ENCODE measurements around the gene ADAMTS9. TPM values are rescaled to one million over a fixed set of nuclear protein-coding genes. Genes with fewer than 3 reads are reported as not detected.

The ADAMTS9 gene
- total and polyA plus RNA-seq, 4 donors: 1.2 to 13.8 (median 7.4) TPM

DNA sequence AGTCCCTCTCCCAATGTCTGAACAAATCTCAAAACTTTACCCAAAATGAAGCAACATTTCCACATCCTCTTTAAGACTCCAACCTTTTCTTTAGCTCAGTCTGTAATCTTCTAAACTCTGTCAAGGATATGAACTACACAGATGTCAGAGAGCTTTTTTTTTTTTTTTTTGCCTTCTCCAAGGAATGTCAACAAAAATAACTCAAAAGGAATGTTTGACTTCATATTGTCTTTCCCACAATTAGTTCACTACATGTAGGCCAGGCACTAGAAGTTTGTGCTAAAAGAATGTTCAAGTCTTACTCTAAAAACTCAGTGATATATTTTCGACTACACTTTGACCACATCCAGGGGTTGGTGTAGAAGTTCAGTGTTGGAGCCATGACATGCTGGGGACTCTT, 37.1 kb downstream of the ADAMTS9 start:
- Histone ChIP-seq H3K4me1 (ENCODE audit: control insufficient read depth in 4 of 4, insufficient read depth in 4 of 4, low read length in 3 of 4) (no peaks in the 10 kb centered on the region), H3K9me3 (ENCODE audit: control insufficient read depth in 4 of 4, low read length in 3 of 4) (no peaks in the 10 kb centered on the region), H3K4me3 (ENCODE audit: low read depth in 1 of 3, low read length in 3 of 3) (no peak overlapping the region), H3K27ac (ENCODE audit: low read depth in 1 of 2, low read length in 2 of 2) (no peak overlapping the region), H3K36me3 (ENCODE audit: control insufficient read depth in 4 of 4, insufficient read depth in 3 of 4, low read depth in 1 of 4, low read length in 3 of 4) (no peaks in the 10 kb centered on the region), H3K27me3 (ENCODE audit: control insufficient read depth in 4 of 4, insufficient read depth in 4 of 4, low read length in 3 of 4) (no peaks in the 10 kb centered on the region), H3K9ac (ENCODE audit: low read depth in 1 of 2, low read length in 2 of 2) (no peak overlapping the region)
- WGBS: 80% methylated on average over 1 of the region's 1 CpG
- DNase-seq (ENCODE audit: low spot score): no peak
- TF ChIP-seq FOXA2 (IDR thresholded peaks at IDR 0.05) (no peak), TAF1 (conservative IDR thresholded peaks at IDR 0.05) (no peak), EGR1 (IDR thresholded peaks at IDR 0.05; ENCODE audit: low read depth in 2 of 2) (no peak), GABPA (IDR thresholded peaks at IDR 0.05 in 1 of 2, conservative IDR thresholded peaks at IDR 0.05 in 1 of 2) (no peak), NR2F2 (IDR thresholded peaks at IDR 0.05) (no peak), HNF4G (IDR thresholded peaks at IDR 0.05) (no peak), RAD21 (IDR thresholded peaks at IDR 0.05) (no peak), FOXA1 (IDR thresholded peaks at IDR 0.05) (no peak), JUND (IDR thresholded peaks at IDR 0.05) (no peak), YY1 (IDR thresholded peaks at IDR 0.05) (no peak)
- TF ChIP-seq, protein P1, sequence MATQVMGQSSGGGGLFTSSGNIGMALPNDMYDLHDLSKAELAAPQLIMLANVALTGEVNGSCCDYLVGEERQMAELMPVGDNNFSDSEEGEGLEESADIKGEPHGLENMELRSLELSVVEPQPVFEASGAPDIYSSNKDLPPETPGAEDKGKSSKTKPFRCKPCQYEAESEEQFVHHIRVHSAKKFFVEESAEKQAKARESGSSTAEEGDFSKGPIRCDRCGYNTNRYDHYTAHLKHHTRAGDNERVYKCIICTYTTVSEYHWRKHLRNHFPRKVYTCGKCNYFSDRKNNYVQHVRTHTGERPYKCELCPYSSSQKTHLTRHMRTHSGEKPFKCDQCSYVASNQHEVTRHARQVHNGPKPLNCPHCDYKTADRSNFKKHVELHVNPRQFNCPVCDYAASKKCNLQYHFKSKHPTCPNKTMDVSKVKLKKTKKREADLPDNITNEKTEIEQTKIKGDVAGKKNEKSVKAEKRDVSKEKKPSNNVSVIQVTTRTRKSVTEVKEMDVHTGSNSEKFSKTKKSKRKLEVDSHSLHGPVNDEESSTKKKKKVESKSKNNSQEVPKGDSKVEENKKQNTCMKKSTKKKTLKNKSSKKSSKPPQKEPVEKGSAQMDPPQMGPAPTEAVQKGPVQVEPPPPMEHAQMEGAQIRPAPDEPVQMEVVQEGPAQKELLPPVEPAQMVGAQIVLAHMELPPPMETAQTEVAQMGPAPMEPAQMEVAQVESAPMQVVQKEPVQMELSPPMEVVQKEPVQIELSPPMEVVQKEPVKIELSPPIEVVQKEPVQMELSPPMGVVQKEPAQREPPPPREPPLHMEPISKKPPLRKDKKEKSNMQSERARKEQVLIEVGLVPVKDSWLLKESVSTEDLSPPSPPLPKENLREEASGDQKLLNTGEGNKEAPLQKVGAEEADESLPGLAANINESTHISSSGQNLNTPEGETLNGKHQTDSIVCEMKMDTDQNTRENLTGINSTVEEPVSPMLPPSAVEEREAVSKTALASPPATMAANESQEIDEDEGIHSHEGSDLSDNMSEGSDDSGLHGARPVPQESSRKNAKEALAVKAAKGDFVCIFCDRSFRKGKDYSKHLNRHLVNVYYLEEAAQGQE (IDR thresholded peaks at IDR 0.05): no peak
- TF ChIP-seq, protein P2, sequence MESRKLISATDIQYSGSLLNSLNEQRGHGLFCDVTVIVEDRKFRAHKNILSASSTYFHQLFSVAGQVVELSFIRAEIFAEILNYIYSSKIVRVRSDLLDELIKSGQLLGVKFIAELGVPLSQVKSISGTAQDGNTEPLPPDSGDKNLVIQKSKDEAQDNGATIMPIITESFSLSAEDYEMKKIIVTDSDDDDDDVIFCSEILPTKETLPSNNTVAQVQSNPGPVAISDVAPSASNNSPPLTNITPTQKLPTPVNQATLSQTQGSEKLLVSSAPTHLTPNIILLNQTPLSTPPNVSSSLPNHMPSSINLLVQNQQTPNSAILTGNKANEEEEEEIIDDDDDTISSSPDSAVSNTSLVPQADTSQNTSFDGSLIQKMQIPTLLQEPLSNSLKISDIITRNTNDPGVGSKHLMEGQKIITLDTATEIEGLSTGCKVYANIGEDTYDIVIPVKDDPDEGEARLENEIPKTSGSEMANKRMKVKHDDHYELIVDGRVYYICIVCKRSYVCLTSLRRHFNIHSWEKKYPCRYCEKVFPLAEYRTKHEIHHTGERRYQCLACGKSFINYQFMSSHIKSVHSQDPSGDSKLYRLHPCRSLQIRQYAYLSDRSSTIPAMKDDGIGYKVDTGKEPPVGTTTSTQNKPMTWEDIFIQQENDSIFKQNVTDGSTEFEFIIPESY (IDR thresholded peaks at IDR 0.05): no peak
- TF ChIP-seq, protein P3, sequence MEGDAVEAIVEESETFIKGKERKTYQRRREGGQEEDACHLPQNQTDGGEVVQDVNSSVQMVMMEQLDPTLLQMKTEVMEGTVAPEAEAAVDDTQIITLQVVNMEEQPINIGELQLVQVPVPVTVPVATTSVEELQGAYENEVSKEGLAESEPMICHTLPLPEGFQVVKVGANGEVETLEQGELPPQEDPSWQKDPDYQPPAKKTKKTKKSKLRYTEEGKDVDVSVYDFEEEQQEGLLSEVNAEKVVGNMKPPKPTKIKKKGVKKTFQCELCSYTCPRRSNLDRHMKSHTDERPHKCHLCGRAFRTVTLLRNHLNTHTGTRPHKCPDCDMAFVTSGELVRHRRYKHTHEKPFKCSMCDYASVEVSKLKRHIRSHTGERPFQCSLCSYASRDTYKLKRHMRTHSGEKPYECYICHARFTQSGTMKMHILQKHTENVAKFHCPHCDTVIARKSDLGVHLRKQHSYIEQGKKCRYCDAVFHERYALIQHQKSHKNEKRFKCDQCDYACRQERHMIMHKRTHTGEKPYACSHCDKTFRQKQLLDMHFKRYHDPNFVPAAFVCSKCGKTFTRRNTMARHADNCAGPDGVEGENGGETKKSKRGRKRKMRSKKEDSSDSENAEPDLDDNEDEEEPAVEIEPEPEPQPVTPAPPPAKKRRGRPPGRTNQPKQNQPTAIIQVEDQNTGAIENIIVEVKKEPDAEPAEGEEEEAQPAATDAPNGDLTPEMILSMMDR (IDR thresholded peaks at IDR 0.05; ENCODE audit: low read depth, low read length, missing input control): no peak

DNA sequence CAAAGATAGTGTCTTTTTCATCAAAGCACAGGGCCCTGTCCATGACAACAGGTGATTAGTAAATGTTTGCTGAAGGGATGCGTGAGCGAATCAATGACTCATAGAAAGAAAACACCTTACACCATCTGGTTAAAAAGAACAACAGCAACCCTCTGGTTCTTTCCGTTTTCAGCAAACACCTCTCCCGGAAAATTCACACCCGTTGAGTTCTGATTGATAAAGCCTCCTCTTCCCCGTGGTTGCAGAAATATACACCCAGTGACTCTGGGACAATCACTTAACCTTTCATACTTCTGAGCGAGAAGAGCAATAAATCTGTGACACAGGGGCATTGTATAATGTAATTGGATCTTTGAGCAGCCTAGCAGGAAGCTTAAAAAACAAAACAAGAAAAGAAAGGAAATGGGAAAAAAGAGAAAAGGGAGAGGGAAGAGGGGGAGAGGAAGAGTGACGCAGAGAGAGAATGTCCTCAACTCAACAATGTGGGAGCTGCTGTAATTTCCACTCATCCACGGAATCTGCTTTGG, 37.6 kb downstream of the ADAMTS9 start:
- no peak overlapping the region for H3K27ac ChIP-seq (ENCODE audit: low read depth in 1 of 2, low read length in 2 of 2)
- H3K27me3 ChIP-seq (ENCODE audit: control insufficient read depth in 4 of 4, insufficient read depth in 4 of 4, low read length in 3 of 4): no peaks in the 10 kb centered on the region
- H3K36me3 ChIP-seq (ENCODE audit: control insufficient read depth in 4 of 4, insufficient read depth in 3 of 4, low read depth in 1 of 4, low read length in 3 of 4): no peaks in the 10 kb centered on the region
- no peaks in the 10 kb centered on the region for H3K4me1 ChIP-seq (ENCODE audit: control insufficient read depth in 4 of 4, insufficient read depth in 4 of 4, low read length in 3 of 4)
- H3K4me3 ChIP-seq (ENCODE audit: low read depth in 1 of 3, low read length in 3 of 3): no peak overlapping the region
- no peak overlapping the region for H3K9ac ChIP-seq (ENCODE audit: low read depth in 1 of 2, low read length in 2 of 2)
- DNase-seq (ENCODE audit: low spot score): no peak
- WGBS: 69% methylated on average over 9 of the region's 9 CpGs
- TF ChIP-seq RXRA (IDR thresholded peaks at IDR 0.05): no peak
- no peak for TF ChIP-seq RAD21 (IDR thresholded peaks at IDR 0.05)
- TF ChIP-seq, protein P4, sequence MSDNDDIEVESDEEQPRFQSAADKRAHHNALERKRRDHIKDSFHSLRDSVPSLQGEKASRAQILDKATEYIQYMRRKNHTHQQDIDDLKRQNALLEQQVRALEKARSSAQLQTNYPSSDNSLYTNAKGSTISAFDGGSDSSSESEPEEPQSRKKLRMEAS (IDR thresholded peaks at IDR 0.05): no peak
- TF ChIP-seq NR2F2 (IDR thresholded peaks at IDR 0.05): no peak
- no peaks in the 10 kb centered on the region for H3K9me3 ChIP-seq (ENCODE audit: control insufficient read depth in 4 of 4, low read length in 3 of 4)

Measured in liver (tissue), 9 donors.